ENCODE results near the gene FIS1.
"Not testable (repeated sequence)": the region's sequence is repeated elsewhere in the genome, so short reads cannot be mapped to it uniquely, and the experiment has no call there.

The FIS1 gene

DNA sequence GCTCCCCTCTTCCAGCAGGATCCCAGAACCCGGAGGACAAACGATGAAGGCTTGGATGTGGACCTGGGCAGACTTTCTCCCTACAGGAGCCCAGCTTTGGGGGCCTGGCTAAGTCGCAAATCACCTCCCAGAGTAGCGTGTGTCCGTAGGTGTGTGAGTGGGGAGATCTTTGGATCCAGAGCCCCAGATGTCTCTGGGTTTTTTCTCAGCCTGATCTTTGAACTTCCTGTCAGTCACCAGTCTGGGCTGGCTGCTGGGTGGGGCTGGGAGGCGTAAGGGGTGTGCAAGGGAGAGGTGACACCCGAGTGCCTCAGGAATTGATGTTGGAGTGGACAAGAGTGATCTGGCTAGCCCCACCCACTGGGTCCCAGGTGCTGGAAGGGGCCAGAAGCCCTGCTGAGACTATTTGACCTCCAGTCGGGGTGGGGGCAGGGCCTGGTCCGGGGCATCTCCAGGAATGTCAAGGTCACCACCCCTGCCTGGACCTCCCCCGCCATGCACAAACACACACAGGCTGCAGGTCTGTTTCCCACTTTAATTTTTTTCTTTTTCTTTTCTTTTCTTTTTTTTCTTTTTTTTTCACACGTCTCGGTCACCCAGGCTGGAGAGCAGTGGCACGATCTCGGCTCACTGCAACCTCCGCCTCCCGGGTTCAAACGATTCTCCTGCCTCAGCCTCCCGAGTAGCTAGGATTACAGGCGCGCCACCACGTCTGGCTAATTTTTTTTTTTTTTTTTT, 43.9 kb downstream of the FIS1 start, which contains the start of gene MOGAT3:
Gene MOGAT3, minus strand, starts transcription at position 175 of the 738 bp plus-strand sequence. CDS start 182 bp downstream, outside the sequence.
- Histone ChIP-seq H3K79me2 (ENCODE audit: insufficient read depth, low read depth) (no peaks in the 10 kb centered on the region), H3K9ac (no peak within 1 kb of the TSS), H3K36me3 (ENCODE audit: insufficient read depth) (no peaks in the 10 kb centered on the region), H4K20me1 (ENCODE audit: insufficient read depth) (no peaks in the 10 kb centered on the region), H2AFZ (ENCODE audit: low read depth) (no peak within 1 kb of the TSS), H3K4me3 (IDR thresholded peaks at IDR 0.05; ENCODE audit: insufficient read depth, low read depth, low read length) (no peak within 1 kb of the TSS), H3K4me2 (no peak within 1 kb of the TSS), H3K27ac (no peak within 1 kb of the TSS), H3K27me3 (ENCODE audit: insufficient read depth, low read depth) (peaks cover 60% of the 10 kb centered on the region), H3K4me1 (ENCODE audit: low read depth, poor library complexity, severe bottlenecking) (no peaks in the 10 kb centered on the region)
- TF ChIP-seq, protein P1, sequence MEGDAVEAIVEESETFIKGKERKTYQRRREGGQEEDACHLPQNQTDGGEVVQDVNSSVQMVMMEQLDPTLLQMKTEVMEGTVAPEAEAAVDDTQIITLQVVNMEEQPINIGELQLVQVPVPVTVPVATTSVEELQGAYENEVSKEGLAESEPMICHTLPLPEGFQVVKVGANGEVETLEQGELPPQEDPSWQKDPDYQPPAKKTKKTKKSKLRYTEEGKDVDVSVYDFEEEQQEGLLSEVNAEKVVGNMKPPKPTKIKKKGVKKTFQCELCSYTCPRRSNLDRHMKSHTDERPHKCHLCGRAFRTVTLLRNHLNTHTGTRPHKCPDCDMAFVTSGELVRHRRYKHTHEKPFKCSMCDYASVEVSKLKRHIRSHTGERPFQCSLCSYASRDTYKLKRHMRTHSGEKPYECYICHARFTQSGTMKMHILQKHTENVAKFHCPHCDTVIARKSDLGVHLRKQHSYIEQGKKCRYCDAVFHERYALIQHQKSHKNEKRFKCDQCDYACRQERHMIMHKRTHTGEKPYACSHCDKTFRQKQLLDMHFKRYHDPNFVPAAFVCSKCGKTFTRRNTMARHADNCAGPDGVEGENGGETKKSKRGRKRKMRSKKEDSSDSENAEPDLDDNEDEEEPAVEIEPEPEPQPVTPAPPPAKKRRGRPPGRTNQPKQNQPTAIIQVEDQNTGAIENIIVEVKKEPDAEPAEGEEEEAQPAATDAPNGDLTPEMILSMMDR (conservative IDR thresholded peaks at IDR 0.05; ENCODE audit: low read depth, low read length): no peak

DNA sequence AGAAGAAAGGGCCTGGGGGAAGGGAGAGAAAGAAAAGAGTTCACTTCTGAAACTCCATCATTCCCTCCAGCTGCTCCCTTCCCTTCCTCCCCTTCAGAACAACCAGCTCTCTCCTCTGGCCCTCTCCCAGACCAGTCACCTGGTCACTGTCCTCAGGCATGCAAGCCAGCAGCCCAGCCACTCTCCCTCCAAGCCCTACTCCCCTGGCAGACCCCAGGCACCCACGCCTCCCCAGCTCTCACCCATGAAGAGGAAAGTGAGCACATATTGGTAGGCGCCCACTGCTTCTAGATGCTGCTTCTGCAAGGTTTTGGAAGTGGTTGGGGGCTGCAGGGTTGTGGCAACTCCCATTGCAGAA, 44.4 kb downstream of the FIS1 start:
- Histone ChIP-seq H3K36me3 (ENCODE audit: insufficient read depth) (no peaks in the 10 kb centered on the region), H4K20me1 (ENCODE audit: insufficient read depth) (no peaks in the 10 kb centered on the region), H3K4me3 (IDR thresholded peaks at IDR 0.05; ENCODE audit: insufficient read depth, low read depth, low read length) (no peak overlapping the region), H3K4me2 (no peak overlapping the region), H3K27ac (no peak overlapping the region), H3K27me3 (ENCODE audit: insufficient read depth, low read depth) (peaks cover 65% of the 10 kb centered on the region), H3K4me1 (ENCODE audit: low read depth, poor library complexity, severe bottlenecking) (no peaks in the 10 kb centered on the region), H3K9ac (no peak overlapping the region), H2AFZ (ENCODE audit: low read depth) (no peak overlapping the region), H3K79me2 (ENCODE audit: insufficient read depth, low read depth) (no peaks in the 10 kb centered on the region)
- TF ChIP-seq, protein P1 (conservative IDR thresholded peaks at IDR 0.05; ENCODE audit: low read depth, low read length): no peak

GRCh38 chr7:101199522-101199921, 45.4 kb downstream of the FIS1 start:
- not testable (repeated sequence) for H3K4me3 ChIP-seq (IDR thresholded peaks at IDR 0.05; ENCODE audit: insufficient read depth, low read depth, low read length); H2AFZ ChIP-seq (ENCODE audit: low read depth); H3K4me1 ChIP-seq (ENCODE audit: low read depth, poor library complexity, severe bottlenecking); H3K4me2 ChIP-seq; H3K9ac ChIP-seq; H3K79me2 ChIP-seq (ENCODE audit: insufficient read depth, low read depth); H4K20me1 ChIP-seq (ENCODE audit: insufficient read depth); H3K36me3 ChIP-seq (ENCODE audit: insufficient read depth); H3K27ac ChIP-seq
- peaks cover 74% of the 10 kb centered on the region for H3K27me3 ChIP-seq (ENCODE audit: insufficient read depth, low read depth)

DNA sequence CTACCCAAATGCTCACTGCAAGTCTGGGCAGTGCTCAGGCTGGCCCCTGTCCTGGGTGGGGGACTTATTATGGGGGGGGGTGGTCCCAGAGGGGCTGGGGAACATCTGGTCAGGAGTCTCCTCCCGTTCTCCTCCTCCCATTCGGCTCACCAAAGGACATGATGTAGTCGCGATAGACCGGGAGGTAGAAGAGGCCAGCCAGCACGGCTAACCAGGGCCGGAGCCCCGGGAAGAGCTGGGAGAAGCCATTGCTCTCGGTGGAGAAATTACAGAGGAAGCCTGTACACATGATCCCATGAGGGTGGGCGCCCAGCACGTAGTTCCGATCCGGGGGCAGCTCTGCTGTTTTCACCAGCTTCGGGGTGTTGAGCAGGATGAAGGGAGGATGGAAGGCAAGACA, 46.4 kb downstream of the FIS1 start:
- H3K4me1 ChIP-seq (ENCODE audit: low read depth, poor library complexity, severe bottlenecking): no peaks in the 10 kb centered on the region
- no peaks in the 10 kb centered on the region for H4K20me1 ChIP-seq (ENCODE audit: insufficient read depth)
- no peaks in the 10 kb centered on the region for H3K79me2 ChIP-seq (ENCODE audit: insufficient read depth, low read depth)
- H3K27ac ChIP-seq: no peak overlapping the region
- H3K27me3 ChIP-seq (ENCODE audit: insufficient read depth, low read depth): peaks cover 76% of the 10 kb centered on the region
- TF ChIP-seq, protein P1 (conservative IDR thresholded peaks at IDR 0.05; ENCODE audit: low read depth, low read length): no peak
- H3K4me2 ChIP-seq: no peak overlapping the region
- H3K36me3 ChIP-seq (ENCODE audit: insufficient read depth): no peaks in the 10 kb centered on the region
- no peak overlapping the region for H2AFZ ChIP-seq (ENCODE audit: low read depth)
- no peak overlapping the region for H3K4me3 ChIP-seq (IDR thresholded peaks at IDR 0.05; ENCODE audit: insufficient read depth, low read depth, low read length)
- no peak overlapping the region for H3K9ac ChIP-seq

- H3K4me2 ChIP-seq: no peak overlapping the region
- no peak overlapping the region for H3K4me3 ChIP-seq (IDR thresholded peaks at IDR 0.05; ENCODE audit: insufficient read depth, low read depth, low read length)
- no peaks in the 10 kb centered on the region for H3K79me2 ChIP-seq (ENCODE audit: insufficient read depth, low read depth)
- H3K27me3 ChIP-seq (ENCODE audit: insufficient read depth, low read depth): peaks cover 77% of the 10 kb centered on the region
- TF ChIP-seq, protein P1 (conservative IDR thresholded peaks at IDR 0.05; ENCODE audit: low read depth, low read length): no peak
- H4K20me1 ChIP-seq (ENCODE audit: insufficient read depth): no peaks in the 10 kb centered on the region
- no peak overlapping the region for H2AFZ ChIP-seq (ENCODE audit: low read depth)
- no peak overlapping the region for H3K9ac ChIP-seq
- H3K27ac ChIP-seq: no peak overlapping the region
- no peaks in the 10 kb centered on the region for H3K4me1 ChIP-seq (ENCODE audit: low read depth, poor library complexity, severe bottlenecking)
- H3K36me3 ChIP-seq (ENCODE audit: insufficient read depth): no peaks in the 10 kb centered on the region
Observed at GRCh38 chr7:101197991-101198390, 46.9 kb downstream of the FIS1 start.
